GM23248 (cell line): Measurements from ENCODE around the gene MYH7.
"Not testable (repeated sequence)": the region's sequence is repeated elsewhere in the genome, so short reads cannot be mapped to it uniquely, and the experiment has no call there.

Experiments used
- EZH2 ChIP-seq: fragments of 200-600 bp; sonication (generic); IDR thresholded peaks from 2 replicates; pipeline ENCODE4 v1.6.1; 2018; ENCODE audit warnings: antibody characterized with exemption, mild to moderate bottlenecking; ENCODE audit not compliant: insufficient read depth, poor library complexity, severe bottlenecking
- EZH2phosphoT487 ChIP-seq: fragments of 200-600 bp; sonication (generic); IDR thresholded peaks from 2 replicates; pipeline ENCODE4 v1.6.1; 2018; ENCODE audit warnings: antibody characterized with exemption, moderate library complexity, mild to moderate bottlenecking, low read depth; ENCODE audit not compliant: insufficient read depth

DNA sequence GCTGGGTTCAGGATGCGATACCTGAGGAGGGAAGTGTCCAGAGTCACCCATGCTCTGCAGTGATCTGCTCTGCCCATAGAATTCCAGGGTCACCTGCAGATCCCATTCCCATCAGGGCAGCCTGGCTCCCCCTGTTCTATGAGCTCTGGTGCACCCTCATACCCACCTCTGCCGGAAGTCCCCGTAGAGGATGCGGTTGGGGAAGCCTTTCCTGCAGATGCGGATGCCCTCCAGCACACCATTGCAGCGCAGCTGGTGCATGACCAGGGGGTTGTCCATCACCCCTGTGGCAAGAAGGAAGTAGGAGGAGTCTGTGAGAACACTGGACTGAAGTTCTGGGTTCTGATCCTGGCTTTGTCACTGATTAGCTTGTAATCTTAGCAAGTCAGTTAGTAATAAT is 9.7 kb downstream of the MYH7 start:
- TF ChIP-seq EZH2, EZH2phosphoT487: not testable (repeated sequence)
